Upper lobe of left lung (tissue), 4 donors: ENCODE results near the gene ZNF611.
"Not testable (repeated sequence)": the region's sequence is repeated elsewhere in the genome, so short reads cannot be mapped to it uniquely, and the experiment has no call there.

Source experiments
- CTCF ChIP-seq, 6 experiments: fragments of 450-650 bp in 4 of 6; fragments of 200-600 bp in 2 of 6; sonication (generic) in 2 of 6; IDR thresholded peaks; one replicate each; pipeline ENCODE4 v1.5.1; 2016 to 2019; ENCODE audit warnings: antibody characterized with exemption in 6 of 6
- EP300 ChIP-seq, 4 donors: sonication (generic); formaldehyde crosslinking; IDR thresholded peaks; one replicate each; pipeline ENCODE4 v1.5.1; 2017; ENCODE audit warnings: antibody characterized with exemption in 4 of 4, control low read depth in 2 of 4
- POLR2A ChIP-seq, 4 donors: fragments of 450-650 bp; IDR thresholded peaks; one replicate each; pipeline ENCODE4 v1.5.1; 2016 to 2017; ENCODE audit warnings: antibody characterized with exemption in 4 of 4, mild to moderate bottlenecking in 2 of 4
- POLR2AphosphoS5 ChIP-seq, 2 donors: sonication (generic); formaldehyde crosslinking; IDR thresholded peaks; one replicate each; pipeline ENCODE4 v1.5.1; 2017; ENCODE audit warnings: antibody characterized with exemption in 2 of 2

GRCh38 chr19:52713051-52713450, 21.8 kb downstream of the ZNF611 start:
- not testable (repeated sequence) for TF ChIP-seq CTCF, POLR2A, POLR2AphosphoS5, EP300 (IDR thresholded peaks at IDR 0.05)
